ENCODE results near the gene CACNG8.

Gene CACNG8

DNA sequence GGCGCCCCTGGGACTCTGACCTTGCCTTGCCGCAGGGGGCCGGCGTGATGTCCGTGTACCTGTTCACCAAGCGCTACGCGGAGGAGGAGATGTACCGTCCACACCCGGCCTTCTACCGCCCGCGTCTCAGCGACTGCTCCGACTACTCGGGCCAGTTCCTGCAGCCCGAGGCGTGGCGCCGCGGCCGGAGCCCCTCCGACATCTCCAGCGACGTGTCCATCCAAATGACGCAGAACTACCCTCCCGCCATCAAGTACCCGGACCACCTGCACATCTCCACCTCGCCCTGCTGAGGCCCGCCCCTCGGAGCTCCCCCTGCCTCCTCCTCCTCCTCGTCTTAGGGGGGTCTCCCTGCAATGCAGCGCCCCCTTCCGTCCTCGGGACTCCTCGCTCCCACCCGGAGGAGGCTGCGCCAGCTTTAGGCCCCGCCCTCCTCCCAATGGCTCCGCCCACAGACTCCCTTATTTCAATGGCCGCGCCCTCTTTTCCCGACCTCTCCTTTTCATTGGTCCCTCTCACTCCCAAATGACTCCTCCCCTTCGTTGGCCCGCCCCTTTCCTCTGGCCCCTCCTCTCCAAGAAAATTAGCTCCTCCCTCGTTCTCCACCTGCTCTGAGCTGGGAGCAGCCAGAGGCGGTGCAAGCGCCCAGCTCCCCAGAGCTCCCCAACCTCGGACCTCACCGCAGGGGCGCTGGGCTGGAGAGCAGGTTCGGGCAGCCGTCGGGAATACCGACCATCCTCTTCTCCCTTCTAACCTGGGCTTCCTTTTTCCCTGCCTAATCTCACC, 20.5 kb upstream of the CACNG8 start:
- H2BK5ac ChIP-seq (ENCODE audit: low read length): no peak overlapping the region

DNA sequence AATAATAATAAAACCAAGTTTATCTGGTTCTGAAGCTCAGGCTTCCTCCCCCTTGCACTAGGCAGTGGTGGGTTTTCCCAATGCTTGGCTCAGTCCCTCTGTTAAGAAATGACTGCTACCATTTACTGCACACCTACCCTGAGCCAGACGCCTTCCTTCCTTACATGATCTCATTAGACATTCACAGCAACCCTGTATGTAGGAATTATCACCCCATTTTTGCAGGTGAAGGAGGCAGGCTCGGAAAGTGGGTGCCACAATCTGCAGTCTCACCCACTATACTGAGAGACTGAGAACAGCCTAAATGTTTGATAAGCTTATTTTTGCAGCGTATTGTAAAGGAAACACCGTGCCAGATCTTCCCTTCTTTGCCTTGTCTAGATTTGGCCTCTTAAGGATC, 18.3 kb upstream of the CACNG8 start:
- H4K8ac ChIP-seq (ENCODE audit: low read depth, low read length): no peak overlapping the region
- H4K5ac ChIP-seq (ENCODE audit: low read length): no peak overlapping the region
- DNase-seq: no peak
- H2AK5ac ChIP-seq (ENCODE audit: low read length): no peak overlapping the region
- no peak overlapping the region for H3K18ac ChIP-seq (ENCODE audit: low read length)
- no peak overlapping the region for H2BK5ac ChIP-seq (ENCODE audit: low read length)
- H3K56ac ChIP-seq (ENCODE audit: low read length): no peak overlapping the region
- no peak overlapping the region for H3K4ac ChIP-seq (ENCODE audit: low read depth, low read length)
- no peak overlapping the region for H3K9ac ChIP-seq (ENCODE audit: low read length)
- no peak overlapping the region for H3K4me3 ChIP-seq (ENCODE audit: low read length)
- H2BK15ac ChIP-seq (replicated peaks; ENCODE audit: low read depth): no peak overlapping the region
- no peak overlapping the region for H3K4me2 ChIP-seq (ENCODE audit: low read length)
- H2BK120ac ChIP-seq (ENCODE audit: low read depth, low read length): no peak overlapping the region
- no peaks in the 10 kb centered on the region for H3K79me1 ChIP-seq (ENCODE audit: low read length)
- no peaks in the 10 kb centered on the region for H3K27me3 ChIP-seq (ENCODE audit: insufficient read depth, low read length, poor library complexity)
- WGBS (ENCODE audit: extremely low coverage, insufficient coverage, low lambda C conversion rate): no CpG with 5 or more reads among the region's 4 CpGs
- no peaks in the 10 kb centered on the region for H3K79me2 ChIP-seq (ENCODE audit: control insufficient read depth, insufficient read depth, low read length)
- H3K4me1 ChIP-seq (ENCODE audit: control insufficient read depth, low read depth, low read length): no peaks in the 10 kb centered on the region
- no peaks in the 10 kb centered on the region for H3K36me3 ChIP-seq (ENCODE audit: control insufficient read depth, insufficient read depth, low read length)
- no peak overlapping the region for H3K23ac ChIP-seq (ENCODE audit: low read length)
- H3K27ac ChIP-seq (ENCODE audit: low read depth, low read length): no peak overlapping the region

More for the DNA sequence above, 20.5 kb upstream of the CACNG8 start:
- Histone ChIP-seq H3K4me2 (ENCODE audit: low read length) (peak overlapping the region; percentile 87), H3K18ac (ENCODE audit: low read length) (no peak overlapping the region), H3K4ac (ENCODE audit: low read depth, low read length) (no peak overlapping the region), H3K27ac (ENCODE audit: low read depth, low read length) (no peak overlapping the region), H3K27me3 (ENCODE audit: insufficient read depth, low read length, poor library complexity) (no peaks in the 10 kb centered on the region), H3K4me3 (ENCODE audit: low read length) (peak overlapping the region; percentile 29), H3K4me1 (ENCODE audit: control insufficient read depth, low read depth, low read length) (no peaks in the 10 kb centered on the region), H4K5ac (ENCODE audit: low read length) (no peak overlapping the region), H3K79me2 (ENCODE audit: control insufficient read depth, insufficient read depth, low read length) (no peaks in the 10 kb centered on the region), H3K56ac (ENCODE audit: low read length) (peak overlapping the region; percentile 81), H2BK15ac (replicated peaks; ENCODE audit: low read depth) (no peak overlapping the region), H3K79me1 (ENCODE audit: low read length) (no peaks in the 10 kb centered on the region), H3K9ac (ENCODE audit: low read length) (peak overlapping the region; percentile 56), H3K36me3 (ENCODE audit: control insufficient read depth, insufficient read depth, low read length) (no peaks in the 10 kb centered on the region), H4K8ac (ENCODE audit: low read depth, low read length) (no peak overlapping the region), H2BK120ac (ENCODE audit: low read depth, low read length) (no peak overlapping the region), H3K23ac (ENCODE audit: low read length) (peak overlapping the region; percentile 45), H2AK5ac (ENCODE audit: low read length) (no peak overlapping the region)
- no CpG with 5 or more reads among the region's 55 CpGs for WGBS (ENCODE audit: extremely low coverage, insufficient coverage, low lambda C conversion rate)
- DNase-seq: peak; percentile 96

DNA sequence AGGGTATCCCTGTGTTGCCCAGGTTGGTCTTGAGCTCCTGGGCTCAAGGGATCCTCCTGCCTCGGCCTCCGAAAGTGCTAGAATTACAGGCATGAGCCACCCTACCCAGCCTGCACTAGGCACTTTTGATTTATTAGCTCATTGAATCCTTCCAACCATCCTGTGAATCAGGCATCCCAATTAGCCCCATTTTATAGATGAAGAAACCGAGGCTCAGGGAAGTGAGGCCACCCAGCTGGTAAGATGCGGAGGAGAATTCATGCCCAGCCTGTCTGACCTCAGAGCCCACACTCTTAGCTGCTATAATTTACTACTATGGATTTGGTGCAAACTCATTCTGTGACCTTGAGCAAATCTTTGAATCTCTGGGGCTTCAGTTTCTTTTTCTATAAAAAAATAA, 17.8 kb upstream of the CACNG8 start:
- Histone ChIP-seq H3K23ac (ENCODE audit: low read length) (no peak overlapping the region), H2AK5ac (ENCODE audit: low read length) (no peak overlapping the region), H3K56ac (ENCODE audit: low read length) (no peak overlapping the region), H3K79me2 (ENCODE audit: control insufficient read depth, insufficient read depth, low read length) (no peaks in the 10 kb centered on the region), H3K27ac (ENCODE audit: low read depth, low read length) (no peak overlapping the region), H4K5ac (ENCODE audit: low read length) (no peak overlapping the region), H3K4me2 (ENCODE audit: low read length) (no peak overlapping the region), H4K8ac (ENCODE audit: low read depth, low read length) (no peak overlapping the region), H3K4me1 (ENCODE audit: control insufficient read depth, low read depth, low read length) (no peaks in the 10 kb centered on the region), H2BK5ac (ENCODE audit: low read length) (no peak overlapping the region), H3K36me3 (ENCODE audit: control insufficient read depth, insufficient read depth, low read length) (no peaks in the 10 kb centered on the region), H3K18ac (ENCODE audit: low read length) (no peak overlapping the region), H3K27me3 (ENCODE audit: insufficient read depth, low read length, poor library complexity) (no peaks in the 10 kb centered on the region), H3K79me1 (ENCODE audit: low read length) (no peaks in the 10 kb centered on the region), H3K4ac (ENCODE audit: low read depth, low read length) (no peak overlapping the region), H3K9ac (ENCODE audit: low read length) (no peak overlapping the region), H2BK120ac (ENCODE audit: low read depth, low read length) (no peak overlapping the region), H2BK15ac (replicated peaks; ENCODE audit: low read depth) (no peak overlapping the region), H3K4me3 (ENCODE audit: low read length) (no peak overlapping the region)
- no CpG with 5 or more reads among the region's 4 CpGs for WGBS (ENCODE audit: extremely low coverage, insufficient coverage, low lambda C conversion rate)
- DNase-seq: no peak

DNA sequence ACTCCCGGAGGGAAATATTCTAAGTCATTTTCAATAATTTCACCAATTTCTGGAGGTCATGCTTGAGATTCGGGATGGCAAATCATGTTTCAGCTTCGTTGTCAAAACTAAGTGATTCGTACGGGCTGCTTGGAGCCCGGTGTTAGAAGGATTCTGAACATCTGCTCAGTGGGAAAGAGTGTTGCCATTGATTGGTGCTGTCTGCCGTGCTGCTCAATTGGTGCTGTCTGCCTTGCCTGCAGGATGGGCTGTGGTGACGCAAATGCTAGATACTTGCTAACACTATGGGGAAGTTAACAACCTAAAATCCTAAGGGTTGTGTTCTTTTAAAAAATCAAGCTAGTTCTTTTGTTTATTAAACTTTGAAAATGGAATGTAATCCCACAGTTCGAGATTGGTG, 17.3 kb upstream of the CACNG8 start:
- Histone ChIP-seq H3K79me2 (ENCODE audit: control insufficient read depth, insufficient read depth, low read length) (no peaks in the 10 kb centered on the region), H3K4me3 (ENCODE audit: low read length) (no peak overlapping the region), H2BK15ac (replicated peaks; ENCODE audit: low read depth) (no peak overlapping the region), H3K4me2 (ENCODE audit: low read length) (no peak overlapping the region), H3K56ac (ENCODE audit: low read length) (no peak overlapping the region), H3K18ac (ENCODE audit: low read length) (no peak overlapping the region), H3K36me3 (ENCODE audit: control insufficient read depth, insufficient read depth, low read length) (no peaks in the 10 kb centered on the region), H4K8ac (ENCODE audit: low read depth, low read length) (no peak overlapping the region), H4K5ac (ENCODE audit: low read length) (no peak overlapping the region), H2AK5ac (ENCODE audit: low read length) (no peak overlapping the region), H2BK120ac (ENCODE audit: low read depth, low read length) (no peak overlapping the region), H2BK5ac (ENCODE audit: low read length) (no peak overlapping the region), H3K79me1 (ENCODE audit: low read length) (no peaks in the 10 kb centered on the region), H3K27ac (ENCODE audit: low read depth, low read length) (no peak overlapping the region), H3K4me1 (ENCODE audit: control insufficient read depth, low read depth, low read length) (no peaks in the 10 kb centered on the region), H3K23ac (ENCODE audit: low read length) (no peak overlapping the region), H3K4ac (ENCODE audit: low read depth, low read length) (no peak overlapping the region), H3K27me3 (ENCODE audit: insufficient read depth, low read length, poor library complexity) (no peaks in the 10 kb centered on the region), H3K9ac (ENCODE audit: low read length) (no peak overlapping the region)
- DNase-seq: peak; percentile 77
- no CpG with 5 or more reads among the region's 9 CpGs for WGBS (ENCODE audit: extremely low coverage, insufficient coverage, low lambda C conversion rate)

DNA sequence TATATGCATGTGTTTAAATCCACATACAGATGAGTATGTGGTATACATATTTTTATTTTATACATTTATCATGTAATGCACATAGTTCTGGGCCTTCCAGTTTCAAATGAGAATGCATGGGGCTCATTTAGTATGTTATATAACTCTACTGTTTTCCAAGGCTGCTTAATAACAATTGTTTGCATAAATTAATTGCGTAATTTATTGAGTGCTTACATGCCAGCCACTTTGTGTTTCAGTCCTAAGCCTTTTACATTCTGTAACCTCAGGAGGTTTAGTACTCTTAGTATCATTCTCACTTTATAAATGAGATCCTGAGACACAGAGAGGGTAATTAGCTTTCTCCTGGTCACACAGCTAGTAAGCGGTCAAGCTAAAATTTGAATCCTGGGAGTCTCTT, 16.7 kb upstream of the CACNG8 start:
- Histone ChIP-seq H3K36me3 (ENCODE audit: control insufficient read depth, insufficient read depth, low read length) (no peaks in the 10 kb centered on the region), H3K56ac (ENCODE audit: low read length) (no peak overlapping the region), H3K27me3 (ENCODE audit: insufficient read depth, low read length, poor library complexity) (no peaks in the 10 kb centered on the region), H2BK5ac (ENCODE audit: low read length) (no peak overlapping the region), H3K9ac (ENCODE audit: low read length) (no peak overlapping the region), H3K4me3 (ENCODE audit: low read length) (no peak overlapping the region), H3K23ac (ENCODE audit: low read length) (no peak overlapping the region), H3K4me1 (ENCODE audit: control insufficient read depth, low read depth, low read length) (no peaks in the 10 kb centered on the region), H3K18ac (ENCODE audit: low read length) (no peak overlapping the region), H3K79me2 (ENCODE audit: control insufficient read depth, insufficient read depth, low read length) (no peaks in the 10 kb centered on the region), H3K4ac (ENCODE audit: low read depth, low read length) (no peak overlapping the region), H2BK120ac (ENCODE audit: low read depth, low read length) (no peak overlapping the region), H3K4me2 (ENCODE audit: low read length) (no peak overlapping the region), H2BK15ac (replicated peaks; ENCODE audit: low read depth) (no peak overlapping the region), H3K79me1 (ENCODE audit: low read length) (no peaks in the 10 kb centered on the region), H2AK5ac (ENCODE audit: low read length) (no peak overlapping the region), H4K5ac (ENCODE audit: low read length) (no peak overlapping the region), H4K8ac (ENCODE audit: low read depth, low read length) (no peak overlapping the region), H3K27ac (ENCODE audit: low read depth, low read length) (no peak overlapping the region)
- DNase-seq: no peak
- no CpG with 5 or more reads among the region's 2 CpGs for WGBS (ENCODE audit: extremely low coverage, insufficient coverage, low lambda C conversion rate)

DNA sequence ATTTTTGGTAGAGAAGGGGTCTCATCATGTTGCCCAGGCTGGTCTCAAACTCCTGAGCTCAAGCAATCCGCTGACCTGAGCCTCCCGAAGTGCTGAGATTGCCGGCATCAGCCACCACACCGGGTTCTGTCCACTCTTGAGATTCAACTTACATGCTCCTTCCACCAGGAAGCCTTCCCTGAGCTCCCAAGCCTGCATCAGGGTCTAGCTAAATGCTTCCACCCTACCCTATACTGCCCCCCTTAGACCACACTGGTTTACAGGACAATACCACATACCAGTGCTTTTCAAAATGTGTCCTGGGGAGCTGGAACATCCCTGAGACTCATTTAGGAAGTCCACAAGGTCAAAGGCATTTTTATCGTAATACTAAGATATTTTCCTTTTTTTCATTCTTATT, 15.1 kb upstream of the CACNG8 start:
- Histone ChIP-seq H4K5ac (ENCODE audit: low read length) (no peak overlapping the region), H3K27ac (ENCODE audit: low read depth, low read length) (no peak overlapping the region), H3K56ac (ENCODE audit: low read length) (no peak overlapping the region), H3K23ac (ENCODE audit: low read length) (no peak overlapping the region), H3K9ac (ENCODE audit: low read length) (no peak overlapping the region), H3K4me1 (ENCODE audit: control insufficient read depth, low read depth, low read length) (no peaks in the 10 kb centered on the region), H3K4ac (ENCODE audit: low read depth, low read length) (no peak overlapping the region), H4K8ac (ENCODE audit: low read depth, low read length) (no peak overlapping the region), H3K79me2 (ENCODE audit: control insufficient read depth, insufficient read depth, low read length) (no peaks in the 10 kb centered on the region), H2AK5ac (ENCODE audit: low read length) (no peak overlapping the region), H3K36me3 (ENCODE audit: control insufficient read depth, insufficient read depth, low read length) (no peaks in the 10 kb centered on the region), H3K18ac (ENCODE audit: low read length) (no peak overlapping the region), H2BK15ac (replicated peaks; ENCODE audit: low read depth) (no peak overlapping the region), H3K4me3 (ENCODE audit: low read length) (no peak overlapping the region), H2BK5ac (ENCODE audit: low read length) (no peak overlapping the region), H2BK120ac (ENCODE audit: low read depth, low read length) (no peak overlapping the region), H3K27me3 (ENCODE audit: insufficient read depth, low read length, poor library complexity) (no peaks in the 10 kb centered on the region), H3K4me2 (ENCODE audit: low read length) (no peak overlapping the region), H3K79me1 (ENCODE audit: low read length) (no peaks in the 10 kb centered on the region)
- DNase-seq: peak; percentile 88
- no CpG with 5 or more reads among the region's 5 CpGs for WGBS (ENCODE audit: extremely low coverage, insufficient coverage, low lambda C conversion rate)

Data from mesendoderm (in vitro differentiated cells).